HG03342 (cell line): ENCODE results near the gene FOSL1.
A peak's percentile ranks its signal among the peaks of the same experiment; 100 is the strongest.

ENCODE experiments used
- ATAC-seq: cut with Tn5 transposase; IDR thresholded peaks from one replicate; pipeline ENCODE4 v1.9.1; 2021; ENCODE audit warnings: mild to moderate bottlenecking, moderate library complexity; ENCODE audit not compliant: unreplicated experiment

Gene FOSL1

GRCh38 chr11:65900125-65900898, at the start of gene FOSL1:
Gene FOSL1, minus strand, starts transcription at chr11:65900388. Its CDS starts 49 bp downstream, at chr11:65900339.
- ATAC-seq = peak; percentile 79

DNA sequence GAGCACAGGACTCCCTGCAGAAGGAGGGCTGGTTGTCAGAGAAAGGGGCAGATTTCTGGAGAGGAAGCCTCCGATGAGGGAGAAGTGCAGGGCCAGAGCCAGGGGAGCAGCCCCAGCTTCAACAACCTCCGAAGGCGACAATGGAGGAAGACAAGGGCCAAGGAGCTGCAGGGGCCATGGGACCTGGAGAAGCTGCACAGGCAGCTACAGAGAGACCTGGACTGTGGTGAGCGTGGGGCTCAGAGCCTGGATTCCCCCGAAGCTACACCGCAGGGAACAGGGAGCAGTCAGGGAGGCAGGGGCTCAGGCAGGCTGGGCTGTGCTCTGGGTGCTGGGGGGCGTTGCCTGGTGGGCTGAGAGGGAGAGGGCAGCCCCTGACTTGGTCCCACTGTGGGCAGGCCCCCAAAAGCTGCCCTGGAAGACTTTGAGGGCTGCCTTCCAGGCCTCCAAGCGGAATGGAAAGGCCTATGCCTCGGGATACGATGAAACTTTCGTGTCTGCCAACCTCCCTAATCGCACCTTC, 47.5 kb upstream of the FOSL1 start:
- ATAC-seq = no peak

DNA sequence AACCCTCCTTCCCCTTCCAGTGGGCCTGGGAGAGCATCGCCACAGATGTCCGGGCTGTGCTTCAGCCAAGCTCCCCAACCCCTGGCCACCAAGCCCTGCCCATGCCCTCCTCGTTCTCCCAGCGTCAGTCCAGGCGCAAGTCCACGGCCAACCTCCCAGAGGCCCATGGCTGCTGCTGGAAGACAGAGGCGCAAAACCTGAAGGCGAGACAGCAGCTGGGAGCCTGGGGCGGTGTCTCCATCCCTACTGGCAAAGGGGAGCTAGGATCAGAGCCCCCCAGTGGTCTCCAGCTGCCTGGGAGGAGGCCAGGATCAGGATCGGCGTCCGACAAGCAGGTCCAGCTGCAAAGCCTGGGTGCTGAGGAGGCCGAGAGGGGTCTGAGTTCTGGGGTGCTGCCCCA, 46.9 kb upstream of the FOSL1 start:
- no peak for ATAC-seq

DNA sequence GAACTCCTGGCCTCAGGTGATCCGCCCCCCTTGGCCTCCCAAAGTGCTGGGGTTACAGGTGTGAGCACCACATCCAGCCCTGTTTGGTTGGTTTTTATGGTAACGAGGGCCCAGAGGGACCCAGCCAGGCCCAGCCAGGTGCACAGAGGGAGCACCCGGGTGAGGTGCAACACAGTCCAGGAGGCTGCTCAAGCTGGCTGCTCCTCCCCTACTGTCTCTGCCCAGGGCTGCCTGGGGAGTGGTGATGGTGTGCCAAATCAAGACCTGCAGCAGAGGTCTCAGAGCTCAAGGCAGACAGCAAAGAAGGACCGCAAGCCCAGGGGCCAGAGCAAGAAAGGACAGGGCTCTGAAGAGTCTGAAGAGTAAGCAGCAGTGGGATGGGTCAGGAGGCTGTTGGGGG, 46.5 kb upstream of the FOSL1 start:
- no peak for ATAC-seq

DNA sequence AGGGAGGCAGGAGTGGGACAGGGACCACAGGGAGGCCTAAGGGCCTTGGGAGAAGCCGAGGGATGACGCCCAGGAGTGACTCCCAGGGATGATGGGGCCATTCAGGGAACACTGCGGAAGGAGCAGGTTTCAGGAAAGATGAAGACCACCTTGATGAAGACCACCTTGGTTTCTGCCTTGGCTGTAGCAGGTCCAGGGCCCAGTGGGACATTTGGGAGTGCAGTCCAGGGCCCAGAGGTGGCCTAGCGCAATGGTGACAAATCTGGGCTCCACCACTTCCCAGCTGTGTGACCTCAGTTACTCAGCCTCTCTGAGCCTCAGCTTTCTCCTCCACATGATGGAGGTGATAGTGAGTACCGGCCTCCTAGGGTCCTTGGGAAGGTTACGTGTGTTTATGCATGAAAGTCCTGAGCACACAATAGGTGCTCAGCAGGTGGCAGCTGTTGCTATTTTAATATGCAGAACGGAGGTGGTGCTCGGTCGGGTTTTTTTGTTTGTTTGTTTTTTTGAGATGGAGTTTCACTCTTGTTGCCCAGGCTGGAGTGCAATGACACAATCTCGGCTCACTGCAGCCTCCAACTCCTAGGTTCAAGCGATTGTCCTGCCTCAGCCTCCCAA, 45.9 kb upstream of the FOSL1 start:
- no peak for ATAC-seq

- ATAC-seq = no peak
Measured at GRCh38 chr11:65945430-65945911, 45.3 kb upstream of the FOSL1 start, which contains the start of gene TSGA10IP. Gene TSGA10IP, plus strand, starts transcription at chr11:65945480. Its CDS starts 196 bp downstream, at chr11:65945676.

DNA sequence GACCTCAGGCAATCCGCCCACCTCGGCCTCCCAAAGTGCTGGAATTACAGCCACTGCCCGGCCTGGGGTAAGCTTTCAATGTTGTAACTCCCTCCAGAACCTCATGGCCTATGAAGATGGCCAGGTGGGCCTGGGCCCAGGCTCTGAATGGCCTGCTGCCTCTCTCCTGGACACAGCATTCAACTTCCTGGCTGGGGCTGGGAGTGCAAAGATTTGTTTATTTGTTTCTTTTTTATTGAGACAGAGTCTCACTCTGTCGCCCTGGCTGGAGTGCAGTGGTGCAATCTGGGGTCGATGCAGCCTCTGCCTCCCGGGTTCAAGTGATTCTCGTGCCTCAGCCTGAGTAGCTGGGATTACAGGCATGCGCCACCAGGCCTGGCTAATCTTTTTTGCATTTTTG, 44.6 kb upstream of the FOSL1 start:
- ATAC-seq = no peak

GRCh38 chr11:65944191-65944590, 44.0 kb upstream of the FOSL1 start:
- ATAC-seq = no peak

DNA sequence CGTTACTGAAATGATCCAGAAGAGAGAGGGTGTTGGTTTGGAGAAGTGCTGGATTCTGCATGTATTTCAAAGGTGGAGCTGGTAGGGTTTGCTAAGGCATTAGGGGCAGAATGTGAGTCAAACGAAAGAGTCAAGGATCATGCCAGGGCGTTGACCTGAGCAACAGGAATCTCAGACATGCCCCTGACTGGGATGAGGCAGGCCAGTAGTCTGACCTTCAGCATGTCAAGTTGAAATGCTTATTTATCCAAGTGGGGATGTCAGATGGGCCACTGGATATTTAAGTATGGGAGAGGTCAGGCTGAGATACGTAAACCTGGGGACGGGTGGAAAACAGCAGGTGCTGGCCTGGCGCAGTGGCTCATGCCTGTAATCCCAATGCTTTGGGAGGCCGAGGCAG, 42.3 kb upstream of the FOSL1 start:
- no peak for ATAC-seq

DNA sequence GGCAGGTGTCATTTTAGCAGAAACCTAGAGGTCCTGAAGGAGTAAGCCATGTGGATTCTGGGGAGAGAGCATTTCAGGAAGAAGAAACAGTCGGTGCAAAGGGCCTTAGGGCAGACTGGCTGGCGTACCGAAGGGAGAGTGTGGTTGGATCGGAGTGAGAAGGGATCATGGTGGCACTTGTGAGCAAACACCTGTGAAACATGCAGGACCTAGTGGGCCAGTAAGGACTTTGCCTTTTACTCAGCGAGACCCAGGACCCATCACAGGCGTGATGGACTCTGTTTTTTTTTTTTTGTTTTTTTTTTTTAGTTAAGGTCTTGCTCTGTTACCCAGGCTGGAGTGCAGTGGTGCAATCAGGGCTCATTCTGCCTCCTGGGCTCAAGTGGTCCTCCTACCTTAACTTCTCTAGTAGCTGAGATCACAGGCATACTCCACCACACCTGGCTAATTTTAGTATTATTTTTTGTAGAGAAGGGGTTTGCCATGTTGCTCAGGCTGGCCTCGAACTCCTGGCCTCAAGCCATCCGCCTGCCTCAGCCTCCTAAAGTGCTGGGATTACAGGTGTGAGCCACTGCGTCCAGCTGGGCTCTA, 41.6 kb upstream of the FOSL1 start:
- no peak for ATAC-seq

GRCh38 chr11:65937766-65938165, 37.6 kb upstream of the FOSL1 start:
- no peak for ATAC-seq

- no peak for ATAC-seq
Measured at GRCh38 chr11:65934014-65934413, 33.8 kb upstream of the FOSL1 start.

GRCh38 chr11:65932558-65932919, 32.4 kb upstream of the FOSL1 start:
- no peak for ATAC-seq

DNA sequence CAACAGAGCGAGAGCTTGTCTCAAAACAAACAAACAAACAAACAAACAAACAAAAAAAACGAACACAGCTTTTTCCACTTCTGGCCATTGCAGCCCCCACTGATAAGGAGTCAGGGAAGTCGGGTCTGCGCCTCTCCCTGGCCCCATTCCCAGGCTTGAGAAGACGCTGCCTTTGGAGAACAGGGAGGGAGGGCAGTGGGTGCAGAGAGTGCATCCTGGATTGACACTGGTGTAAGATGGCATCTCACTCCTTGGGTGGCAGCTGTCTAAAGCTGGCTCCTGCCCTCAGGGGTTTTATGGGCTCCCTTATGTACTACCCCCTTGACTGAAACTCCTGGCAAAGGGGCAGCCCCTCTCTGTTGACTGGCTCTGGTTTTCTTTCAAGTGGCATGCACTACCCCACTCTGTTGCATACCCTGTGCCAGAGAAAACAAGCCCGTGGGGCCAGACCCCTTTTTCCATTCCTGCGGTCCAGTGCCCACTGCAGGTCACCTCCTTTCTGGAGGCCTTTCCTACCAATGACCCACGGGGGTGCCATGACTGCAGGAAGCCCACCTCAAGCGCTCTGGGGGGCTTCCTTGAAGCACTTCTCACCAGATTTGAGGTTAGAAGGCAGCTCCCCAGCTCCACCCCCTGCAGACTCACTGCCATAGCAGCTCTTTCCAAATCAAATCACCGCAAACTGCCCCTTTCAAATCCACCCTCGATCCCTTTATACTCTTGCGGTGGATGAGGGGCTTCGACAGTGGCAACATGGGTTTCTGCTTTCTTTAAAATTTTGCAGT, 31.8 kb upstream of the FOSL1 start:
- no peak for ATAC-seq

- no peak for ATAC-seq
Measured at GRCh38 chr11:65928667-65929066, 28.5 kb upstream of the FOSL1 start.

DNA sequence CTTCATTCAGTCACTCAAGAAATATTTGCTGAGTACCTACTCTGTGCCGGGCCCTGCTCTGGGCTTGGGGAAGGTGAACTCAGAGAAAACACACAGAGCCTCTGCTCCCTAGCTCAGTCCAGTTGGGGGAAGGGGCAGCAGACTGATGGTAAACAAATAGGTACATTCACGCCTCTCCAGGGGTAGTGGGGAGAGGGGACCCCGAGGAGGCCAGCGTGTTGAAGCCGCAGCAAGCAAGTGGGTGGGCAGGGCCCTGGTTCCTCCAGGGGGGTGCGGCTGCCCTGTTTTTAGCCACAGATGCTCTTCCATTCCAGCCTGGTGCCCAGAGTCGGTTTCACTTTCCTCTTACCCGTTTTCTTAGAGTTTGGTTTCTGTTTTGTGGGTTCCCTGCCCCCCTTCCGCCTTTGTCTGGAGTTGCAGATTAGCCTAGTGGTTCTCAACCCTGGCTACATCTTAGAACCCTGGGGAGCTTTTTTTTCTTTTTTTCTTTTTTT, 27.8 kb upstream of the FOSL1 start:
- ATAC-seq = peak; percentile 80

DNA sequence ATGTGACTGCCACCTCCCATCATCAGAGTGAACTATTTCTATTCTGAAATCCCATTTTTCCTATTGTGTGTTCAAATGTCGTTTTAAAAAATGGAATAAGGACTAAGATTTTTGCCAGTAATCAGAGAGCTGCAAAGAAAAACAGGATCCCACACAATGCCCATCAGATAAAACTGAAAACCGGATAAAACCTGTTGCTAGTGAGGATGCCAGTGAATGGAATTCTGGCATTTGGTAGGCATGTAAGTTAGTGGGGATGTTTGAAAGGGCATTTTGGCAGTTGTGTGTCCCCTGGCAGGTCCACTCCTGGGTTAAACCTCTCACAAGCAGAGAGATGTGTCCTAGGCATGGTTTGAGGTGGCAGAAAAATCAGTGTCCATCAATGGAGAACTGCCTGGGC, 25.2 kb upstream of the FOSL1 start:
- ATAC-seq = no peak

- no peak for ATAC-seq
Measured at GRCh38 chr11:65922565-65922964, 22.4 kb upstream of the FOSL1 start.

DNA sequence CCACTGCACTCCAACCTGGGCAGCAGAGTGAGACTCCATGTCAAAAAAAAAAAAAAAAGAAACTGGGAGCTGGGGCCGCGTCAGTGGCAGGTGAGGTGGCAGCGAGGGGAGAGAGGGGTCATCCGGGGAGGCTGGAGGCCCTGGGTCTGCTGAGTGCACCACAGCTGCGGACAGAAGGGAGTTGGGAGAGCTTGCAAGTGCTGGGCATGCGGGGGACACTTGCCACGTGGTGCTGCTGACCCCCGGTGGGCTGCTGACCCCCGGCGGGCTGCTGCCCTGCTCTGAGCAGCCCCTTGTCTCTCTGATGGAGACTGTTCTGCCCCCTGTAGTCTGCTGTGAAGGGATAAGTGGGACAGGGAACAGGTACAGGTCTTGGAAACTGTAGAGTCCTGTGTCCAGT, 21.7 kb upstream of the FOSL1 start:
- ATAC-seq = no peak

- ATAC-seq = no peak
Measured at GRCh38 chr11:65921033-65921555, 20.9 kb upstream of the FOSL1 start.

- ATAC-seq = no peak
Measured at GRCh38 chr11:65920372-65920802, 20.2 kb upstream of the FOSL1 start.
